ENCODE results near the gene RABGAP1L. TPM values are rescaled to one million over a fixed set of nuclear protein-coding genes. Genes with fewer than 3 reads are reported as not detected.

Gene RABGAP1L
- total and polyA plus RNA-seq, 2 of the 8 experiments (the other 6 are each of a cell fraction or from before 2014, with no cell fraction given): 33.3 to 156 TPM

- no peak for TF ChIP-seq TCF12 (IDR thresholded peaks at IDR 0.05; ENCODE audit: low read depth, low read length)
- TF ChIP-seq JUN (IDR thresholded peaks at IDR 0.05; ENCODE audit: low read depth, low read length): no peak
- TF ChIP-seq EP300 (IDR thresholded peaks at IDR 0.05; ENCODE audit: borderline replicate concordance in 1 of 2, low read depth in 2 of 2, low read length in 2 of 2): no peak
- TF ChIP-seq PHF8 (conservative IDR thresholded peaks at IDR 0.05; ENCODE audit: low read depth, low read length): no peak
- TF ChIP-seq GTF2F1 (IDR thresholded peaks at IDR 0.05; ENCODE audit: borderline replicate concordance, low read depth, low read length): no peak
- TF ChIP-seq KDM4A (IDR thresholded peaks at IDR 0.05; ENCODE audit: low read depth, low read length, severe bottlenecking): no peak
These were observed 805.1 kb downstream of the RABGAP1L start (continued) for GRCh38 chr1:174964261-174964971.

All from H1 (cell line).